HG03175 (cell line): Measurements from ENCODE around the gene SRP14.
"Not testable (repeated sequence)": the region's sequence is repeated elsewhere in the genome, so short reads cannot be mapped to it uniquely, and the experiment has no call there.

Experiments used
- ATAC-seq: cut with Tn5 transposase; IDR thresholded peaks from one replicate; pipeline ENCODE4 v1.9.1; 2021; ENCODE audit warnings: mild to moderate bottlenecking, moderate library complexity; ENCODE audit not compliant: unreplicated experiment

The SRP14 gene

DNA sequence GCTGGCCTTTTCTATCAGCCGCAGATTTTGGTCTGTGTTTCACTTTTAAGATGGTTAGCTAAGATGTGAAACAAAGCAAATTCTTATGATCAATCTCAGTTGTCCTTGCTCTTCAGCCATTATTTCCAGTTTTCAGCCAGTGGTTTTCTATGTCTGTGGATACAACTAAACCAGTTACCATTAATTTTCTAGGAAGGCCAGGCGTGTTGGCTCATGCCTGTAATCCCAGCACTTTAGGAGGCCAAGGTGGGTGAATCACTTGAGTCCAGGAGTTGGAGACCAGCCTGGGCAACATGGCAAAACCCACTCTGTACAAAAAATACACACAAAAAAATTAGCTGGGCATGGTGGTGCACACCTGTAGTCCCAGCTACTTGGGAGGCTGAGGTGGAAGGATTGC lies 42.8 kb downstream of the SRP14 start:
- ATAC-seq = not testable (repeated sequence)

DNA sequence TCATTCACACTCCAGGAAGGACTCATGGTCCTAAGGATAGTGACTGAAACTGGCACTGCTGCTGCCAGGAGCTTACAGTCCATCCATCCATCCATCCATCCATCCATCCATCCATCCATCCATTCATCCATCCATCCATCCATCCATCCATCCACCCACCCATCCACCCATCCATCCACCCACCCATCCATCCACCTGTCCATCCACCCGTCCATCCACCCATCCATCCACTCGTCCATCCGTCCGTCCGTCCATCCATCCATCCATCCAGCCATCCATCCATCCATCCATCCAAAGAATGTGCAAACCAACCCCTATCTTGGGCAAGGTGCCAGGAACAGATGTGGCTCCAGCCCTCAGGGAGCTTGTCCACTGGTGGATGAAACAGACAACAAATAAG lies 46.0 kb downstream of the SRP14 start:
- ATAC-seq = not testable (repeated sequence)

GRCh38 chr15:39990706-39991105 lies 48.3 kb downstream of the SRP14 start:
- no peak for ATAC-seq

- ATAC-seq = no peak
Measured at GRCh38 chr15:39987821-39988220, 51.2 kb downstream of the SRP14 start.
